HepG2 (cell line): ENCODE data around the gene GPRIN1. TPM values are rescaled to one million over a fixed set of nuclear protein-coding genes. Genes with fewer than 3 reads are reported as not detected.
A peak's percentile ranks its signal among the peaks of the same experiment; 100 is the strongest.

Experiments
- BHLHE40 ChIP-seq: IDR thresholded peaks from 2 replicates; pipeline ENCODE4 v1.6.1; 2011; ENCODE audit warnings: low read length, improper control_type of control experiment
- CBX5 ChIP-seq: sonication (generic); formaldehyde crosslinking; IDR thresholded peaks from 2 replicates; pipeline ENCODE4 v1.4.0; 2020; ENCODE audit warnings: missing genetic modification reagents, borderline replicate concordance
- DR1 ChIP-seq: sonication (generic); formaldehyde crosslinking; IDR thresholded peaks from 2 replicates; pipeline ENCODE4 v1.8.0; 2021; ENCODE audit warnings: mild to moderate bottlenecking, missing genetic modification reagents, inconsistent platforms
- GATAD1 ChIP-seq: IDR thresholded peaks from 2 replicates; pipeline ENCODE4 v1.6.1; 2016; ENCODE audit warnings: missing genetic modification reagents, missing compliant biosample characterization
- GTF2F1 ChIP-seq: fragments of 150-350 bp; IDR thresholded peaks from 2 replicates; pipeline ENCODE4 v1.6.1; 2014; ENCODE audit warnings: low read length
- HNF4A ChIP-seq: sonication (generic); formaldehyde crosslinking; IDR thresholded peaks from 2 replicates; pipeline ENCODE4 v1.4.0; 2020; ENCODE audit warnings: missing genetic modification reagents
- MED1 ChIP-seq: sonication (generic); formaldehyde crosslinking; IDR thresholded peaks from 2 replicates; pipeline ENCODE4 v1.4.0; 2020; ENCODE audit warnings: missing genetic modification reagents
- MTF2 ChIP-seq: sonication (generic); formaldehyde crosslinking; IDR thresholded peaks from 2 replicates; pipeline ENCODE4 v1.5.0; 2020; ENCODE audit warnings: missing genetic modification reagents, borderline replicate concordance
- MZF1 ChIP-seq: sonication (generic); formaldehyde crosslinking; IDR thresholded peaks from 2 replicates; pipeline ENCODE4 v1.8.1; 2023; ENCODE audit warnings: mild to moderate bottlenecking, missing genetic modification reagents, borderline replicate concordance
- NCOA1 ChIP-seq: sonication (generic); formaldehyde crosslinking; IDR thresholded peaks from 2 replicates; pipeline ENCODE4 v1.9.0; 2021; ENCODE audit warnings: missing genetic modification reagents
- SYNCRIP ChIP-seq: fragments of 200-400 bp; formaldehyde crosslinking; IDR thresholded peaks from 2 replicates; pipeline ENCODE4 v1.6.1; 2018; ENCODE audit warnings: mild to moderate bottlenecking, low read depth, low read length; ENCODE audit not compliant: insufficient read depth
- ZMAT3 ChIP-seq: sonication (generic); formaldehyde crosslinking; conservative IDR thresholded peaks from 2 replicates; pipeline ENCODE4 v1.7.0; 2021; ENCODE audit warnings: missing genetic modification reagents
- ZNF160 ChIP-seq: sonication (generic); formaldehyde crosslinking; IDR thresholded peaks from 2 replicates; pipeline ENCODE4 v1.8.0; 2022; ENCODE audit warnings: mild to moderate bottlenecking, inconsistent platforms, missing genetic modification reagents
- ZNF224 ChIP-seq: sonication (generic); formaldehyde crosslinking; IDR thresholded peaks from 2 replicates; pipeline ENCODE4 v1.5.0; 2020; ENCODE audit warnings: mild to moderate bottlenecking, missing genetic modification reagents
- ZNF331 ChIP-seq: sonication (generic); formaldehyde crosslinking; IDR thresholded peaks from 2 replicates; pipeline ENCODE4 v1.4.0; 2020; ENCODE audit warnings: missing genetic modification reagents
- ZNF543 ChIP-seq: sonication (generic); formaldehyde crosslinking; IDR thresholded peaks from 2 replicates; pipeline ENCODE4 v1.4.0; 2020; ENCODE audit warnings: mild to moderate bottlenecking, missing genetic modification reagents
- ZNF619 ChIP-seq: sonication (generic); formaldehyde crosslinking; IDR thresholded peaks from 2 replicates; pipeline ENCODE4 v1.4.0; 2020; ENCODE audit warnings: mild to moderate bottlenecking, missing genetic modification reagents
- ZNF761 ChIP-seq: sonication (generic); formaldehyde crosslinking; conservative IDR thresholded peaks from 2 replicates; pipeline ENCODE4 v1.4.0; 2020; ENCODE audit warnings: mild to moderate bottlenecking, missing genetic modification reagents
- ZSCAN12 ChIP-seq: sonication (generic); formaldehyde crosslinking; IDR thresholded peaks from 2 replicates; pipeline ENCODE4 v1.9.0; 2021; ENCODE audit warnings: mild to moderate bottlenecking, missing genetic modification reagents
- polyA plus RNA-seq, 8 experiments: library from polyadenylated mRNA; depleted of rRNA in 3 of 8; stranded (reverse) in 7 of 8; unstranded in 1 of 8; fragments of >200 nt; fragmentation: Illumina TruSeq in 4 of 8; extraction: Trizol in 4 of 8; gene quantifications; 2 replicates each; pipeline versions ENCODE4 v1.2.1 to v1.2.3, GENCODE V29; 2011 to 2016; ENCODE audit warnings: low read depth in 4 of 8, missing spikeins in 1 of 8, mixed read lengths in 1 of 8; ENCODE audit not compliant: insufficient read depth in 1 of 8
- total RNA-seq, 5 experiments: library from RNA; depleted of rRNA; stranded (reverse); fragments of >200 nt; fragmentation: Illumina TruSeq; extraction: Trizol; gene quantifications; 2 replicates each; pipeline ENCODE4 v1.2.3, GENCODE V29; 2016; ENCODE audit warnings: low read depth in 1 of 5
- TF ChIP-seq, protein P1 (sequence below): IDR thresholded peaks from 2 replicates; pipeline ENCODE4 v1.6.1; 2012; ENCODE audit warnings: low read depth, low read length, improper control_type of control experiment
- TF ChIP-seq, protein P2 (sequence below): sonication (generic); formaldehyde crosslinking; IDR thresholded peaks from 2 replicates; pipeline ENCODE4 v1.4.0; 2020; ENCODE audit warnings: missing genetic modification reagents
- TF ChIP-seq, protein P3 (sequence below): sonication (generic); formaldehyde crosslinking; IDR thresholded peaks from 2 replicates; pipeline ENCODE4 v1.4.0; 2020; ENCODE audit warnings: missing genetic modification reagents
- TF ChIP-seq, protein P4 (sequence below): IDR thresholded peaks from 2 replicates; pipeline ENCODE4 v1.6.1; 2016; ENCODE audit warnings: low read depth
- TF ChIP-seq, protein P5 (sequence below), 2 experiments: sonication (generic) in 1 of 2; formaldehyde crosslinking in 1 of 2; IDR thresholded peaks; 2 replicates each; pipeline versions ENCODE4 v1.4.0 to v1.6.1; 2018 to 2020; ENCODE audit warnings: missing genetic modification reagents in 2 of 2, borderline replicate concordance in 1 of 2, low read depth in 1 of 2, mild to moderate bottlenecking in 1 of 2, missing biosample characterization in 1 of 2

GPRIN1 gene
- total and polyA plus RNA-seq, 2 of the 13 experiments (the other 11 are each of a cell fraction or from before 2014, with no cell fraction given): 0.32 to 2.0 TPM

DNA sequence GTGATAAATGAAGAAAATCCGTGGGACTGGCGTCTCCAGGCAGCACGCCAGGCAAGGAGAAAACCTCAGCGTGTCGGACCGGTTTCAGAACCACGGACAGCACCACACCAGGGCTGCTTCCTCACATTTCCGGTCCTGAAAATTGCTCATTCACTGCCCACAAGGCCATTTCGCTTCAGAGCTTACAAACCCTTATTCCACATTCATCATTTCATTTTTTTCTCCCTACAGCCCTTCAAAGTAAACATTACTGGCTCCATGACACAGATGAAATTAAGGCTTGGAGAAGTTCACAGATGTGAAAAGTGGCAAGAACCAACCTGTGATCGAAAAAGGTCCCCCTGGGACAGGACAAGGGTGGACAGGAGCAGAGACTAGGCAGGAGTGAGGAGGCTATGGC lies 1.5 kb upstream of the GPRIN1 start (continued):
- 0 out of 2 replicates have a peak, but pooled peaks have one; percentile 47 for TF ChIP-seq CBX5 (CRISPR knock-in tag)
- TF ChIP-seq ZMAT3 (CRISPR knock-in tag): peak; percentile 68; the same call in 1 of the 2 replicates
- TF ChIP-seq SYNCRIP: no peak
- no peak for TF ChIP-seq DR1 (CRISPR knock-in tag)
- 0 out of 2 replicates have a peak, but pooled peaks have one; percentile 45 for TF ChIP-seq MED1 (CRISPR knock-in tag)
- TF ChIP-seq ZNF331 (CRISPR knock-in tag): peak; percentile 84
- TF ChIP-seq, protein P1, sequence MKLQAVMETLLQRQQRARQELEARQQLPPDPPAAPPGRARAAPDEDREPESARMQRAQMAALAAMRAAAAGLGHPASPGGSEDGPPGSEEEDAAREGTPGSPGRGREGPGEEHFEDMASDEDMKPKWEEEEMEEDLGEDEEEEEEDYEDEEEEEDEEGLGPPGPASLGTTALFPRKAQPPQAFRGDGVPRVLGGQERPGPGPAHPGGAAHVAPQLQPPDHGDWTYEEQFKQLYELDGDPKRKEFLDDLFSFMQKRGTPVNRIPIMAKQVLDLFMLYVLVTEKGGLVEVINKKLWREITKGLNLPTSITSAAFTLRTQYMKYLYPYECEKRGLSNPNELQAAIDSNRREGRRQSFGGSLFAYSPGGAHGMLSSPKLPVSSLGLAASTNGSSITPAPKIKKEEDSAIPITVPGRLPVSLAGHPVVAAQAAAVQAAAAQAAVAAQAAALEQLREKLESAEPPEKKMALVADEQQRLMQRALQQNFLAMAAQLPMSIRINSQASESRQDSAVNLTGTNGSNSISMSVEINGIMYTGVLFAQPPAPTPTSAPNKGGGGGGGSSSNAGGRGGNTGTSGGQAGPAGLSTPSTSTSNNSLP: no peak
- peak; percentile 62; the same call in 1 of the 2 replicates for TF ChIP-seq ZSCAN12
- no peak for TF ChIP-seq HNF4A (CRISPR knock-in tag)
- no peak for TF ChIP-seq NCOA1
- peak; percentile 45; the same call in 1 of the 2 replicates for TF ChIP-seq GATAD1 (CRISPR knock-in tag)
- no peak for TF ChIP-seq ZNF761 (CRISPR knock-in tag)
- no peak for TF ChIP-seq GTF2F1
- TF ChIP-seq, protein P2, sequence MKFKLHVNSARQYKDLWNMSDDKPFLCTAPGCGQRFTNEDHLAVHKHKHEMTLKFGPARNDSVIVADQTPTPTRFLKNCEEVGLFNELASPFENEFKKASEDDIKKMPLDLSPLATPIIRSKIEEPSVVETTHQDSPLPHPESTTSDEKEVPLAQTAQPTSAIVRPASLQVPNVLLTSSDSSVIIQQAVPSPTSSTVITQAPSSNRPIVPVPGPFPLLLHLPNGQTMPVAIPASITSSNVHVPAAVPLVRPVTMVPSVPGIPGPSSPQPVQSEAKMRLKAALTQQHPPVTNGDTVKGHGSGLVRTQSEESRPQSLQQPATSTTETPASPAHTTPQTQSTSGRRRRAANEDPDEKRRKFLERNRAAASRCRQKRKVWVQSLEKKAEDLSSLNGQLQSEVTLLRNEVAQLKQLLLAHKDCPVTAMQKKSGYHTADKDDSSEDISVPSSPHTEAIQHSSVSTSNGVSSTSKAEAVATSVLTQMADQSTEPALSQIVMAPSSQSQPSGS: peak; percentile 30; the same call in 1 of the 2 replicates
- TF ChIP-seq MZF1 (CRISPR knock-in tag): no peak
- no peak for TF ChIP-seq MTF2 (CRISPR knock-in tag)
- no peak for TF ChIP-seq ZNF224 (CRISPR knock-in tag)
- TF ChIP-seq ZNF619 (CRISPR knock-in tag): no peak
- TF ChIP-seq, protein P3, sequence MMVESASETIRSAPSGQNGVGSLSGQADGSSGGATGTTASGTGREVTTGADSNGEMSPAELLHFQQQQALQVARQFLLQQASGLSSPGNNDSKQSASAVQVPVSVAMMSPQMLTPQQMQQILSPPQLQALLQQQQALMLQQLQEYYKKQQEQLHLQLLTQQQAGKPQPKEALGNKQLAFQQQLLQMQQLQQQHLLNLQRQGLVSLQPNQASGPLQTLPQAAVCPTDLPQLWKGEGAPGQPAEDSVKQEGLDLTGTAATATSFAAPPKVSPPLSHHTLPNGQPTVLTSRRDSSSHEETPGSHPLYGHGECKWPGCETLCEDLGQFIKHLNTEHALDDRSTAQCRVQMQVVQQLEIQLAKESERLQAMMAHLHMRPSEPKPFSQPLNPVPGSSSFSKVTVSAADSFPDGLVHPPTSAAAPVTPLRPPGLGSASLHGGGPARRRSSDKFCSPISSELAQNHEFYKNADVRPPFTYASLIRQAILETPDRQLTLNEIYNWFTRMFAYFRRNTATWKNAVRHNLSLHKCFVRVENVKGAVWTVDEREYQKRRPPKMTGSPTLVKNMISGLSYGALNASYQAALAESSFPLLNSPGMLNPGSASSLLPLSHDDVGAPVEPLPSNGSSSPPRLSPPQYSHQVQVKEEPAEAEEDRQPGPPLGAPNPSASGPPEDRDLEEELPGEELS (CRISPR knock-in tag): no peak
- TF ChIP-seq BHLHE40: no peak
- TF ChIP-seq, protein P4, sequence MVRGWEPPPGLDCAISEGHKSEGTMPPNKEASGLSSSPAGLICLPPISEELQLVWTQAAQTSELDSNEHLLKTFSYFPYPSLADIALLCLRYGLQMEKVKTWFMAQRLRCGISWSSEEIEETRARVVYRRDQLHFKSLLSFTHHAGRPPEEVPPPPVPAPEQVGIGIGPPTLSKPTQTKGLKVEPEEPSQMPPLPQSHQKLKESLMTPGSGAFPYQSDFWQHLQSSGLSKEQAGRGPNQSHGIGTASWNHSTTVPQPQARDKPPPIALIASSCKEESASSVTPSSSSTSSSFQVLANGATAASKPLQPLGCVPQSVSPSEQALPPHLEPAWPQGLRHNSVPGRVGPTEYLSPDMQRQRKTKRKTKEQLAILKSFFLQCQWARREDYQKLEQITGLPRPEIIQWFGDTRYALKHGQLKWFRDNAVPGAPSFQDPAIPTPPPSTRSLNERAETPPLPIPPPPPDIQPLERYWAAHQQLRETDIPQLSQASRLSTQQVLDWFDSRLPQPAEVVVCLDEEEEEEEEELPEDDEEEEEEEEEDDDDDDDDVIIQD (CRISPR knock-in tag): no peak
- TF ChIP-seq ZNF543 (CRISPR knock-in tag): no peak
- TF ChIP-seq ZNF160 (CRISPR knock-in tag): no peak
- TF ChIP-seq, protein P5, sequence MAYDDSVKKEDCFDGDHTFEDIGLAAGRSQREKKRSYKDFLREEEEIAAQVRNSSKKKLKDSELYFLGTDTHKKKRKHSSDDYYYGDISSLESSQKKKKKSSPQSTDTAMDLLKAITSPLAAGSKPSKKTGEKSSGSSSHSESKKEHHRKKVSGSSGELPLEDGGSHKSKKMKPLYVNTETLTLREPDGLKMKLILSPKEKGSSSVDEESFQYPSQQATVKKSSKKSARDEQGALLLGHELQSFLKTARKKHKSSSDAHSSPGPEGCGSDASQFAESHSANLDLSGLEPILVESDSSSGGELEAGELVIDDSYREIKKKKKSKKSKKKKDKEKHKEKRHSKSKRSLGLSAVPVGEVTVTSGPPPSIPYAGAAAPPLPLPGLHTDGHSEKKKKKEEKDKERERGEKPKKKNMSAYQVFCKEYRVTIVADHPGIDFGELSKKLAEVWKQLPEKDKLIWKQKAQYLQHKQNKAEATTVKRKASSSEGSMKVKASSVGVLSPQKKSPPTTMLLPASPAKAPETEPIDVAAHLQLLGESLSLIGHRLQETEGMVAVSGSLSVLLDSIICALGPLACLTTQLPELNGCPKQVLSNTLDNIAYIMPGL (CRISPR knock-in tag; IDR thresholded peaks at IDR 0.05; ENCODE audit: borderline replicate concordance in 1 of 2, low read depth in 1 of 2): no peak
